DND-41 (cell line): ENCODE data around the gene EXOG.

Experiments used
- ATAC-seq: fragments of 200-7000 bp; cut with Tn5 transposase; 3 replicates; pipeline ENCODE4 v1.9.1; 2021; ENCODE audit warnings: low read depth; ENCODE audit not compliant: insufficient read depth
- DNase-seq: peaks from one replicate; pipeline ENCODE4 v3.0.0-alpha.2; 2020
- H2AFZ ChIP-seq: 2 replicates; pipeline ENCODE4 v1.6.0; 2012; ENCODE audit warnings: low read depth, low read length
- H3K27ac ChIP-seq: 2 replicates; pipeline ENCODE4 v1.5.1; 2012; ENCODE audit warnings: low read length, inconsistent platforms
- H3K27me3 ChIP-seq: fragments of 200-600 bp; sonication (generic); 2 replicates; pipeline ENCODE4 v1.6.0; 2012; ENCODE audit warnings: low read length, mild to moderate bottlenecking, inconsistent platforms; ENCODE audit not compliant: insufficient read depth, poor library complexity
- H3K36me3 ChIP-seq: 2 replicates; pipeline ENCODE4 v1.5.1; 2012; ENCODE audit warnings: low read length, inconsistent platforms; ENCODE audit not compliant: insufficient read depth
- H3K4me1 ChIP-seq: 2 replicates; pipeline ENCODE4 v1.5.1; 2012; ENCODE audit warnings: mild to moderate bottlenecking, low read length; ENCODE audit not compliant: insufficient read depth
- H3K4me2 ChIP-seq: 2 replicates; pipeline ENCODE4 v1.6.0; 2012; ENCODE audit warnings: mild to moderate bottlenecking, moderate library complexity, low read length, inconsistent platforms; ENCODE audit not compliant: insufficient read depth
- H3K4me3 ChIP-seq, 2 experiments: fragments of 200-600 bp in 1 of 2; shearing (Covaris generic) in 1 of 2; 2 replicates each; pipeline ENCODE4 v1.5.1; 2012 to 2016; ENCODE audit warnings: inconsistent platforms in 2 of 2, low read length in 2 of 2, mild to moderate bottlenecking in 2 of 2, low read depth in 1 of 2, moderate library complexity in 1 of 2
- H3K79me2 ChIP-seq: 2 replicates; pipeline ENCODE4 v1.6.0; 2012; ENCODE audit warnings: low read length, inconsistent platforms; ENCODE audit not compliant: insufficient read depth
- H3K9ac ChIP-seq: 2 replicates; pipeline ENCODE4 v1.6.0; 2012; ENCODE audit warnings: low read depth, mild to moderate bottlenecking, inconsistent platforms, low read length, moderate library complexity
- H3K9me3 ChIP-seq: 2 replicates; pipeline ENCODE4 v1.5.1; 2012; ENCODE audit warnings: low read length, moderate library complexity, mild to moderate bottlenecking, inconsistent platforms; ENCODE audit not compliant: insufficient read depth, severe bottlenecking
- H4K20me1 ChIP-seq: 2 replicates; pipeline ENCODE4 v1.6.0; 2012; ENCODE audit warnings: low read length; ENCODE audit not compliant: insufficient read depth
- EZH2 ChIP-seq: IDR thresholded peaks from 3 replicates; pipeline ENCODE4 v1.6.1; 2012; ENCODE audit warnings: borderline replicate concordance, low read depth, mild to moderate bottlenecking, moderate library complexity, low read length, inconsistent platforms; ENCODE audit not compliant: severe bottlenecking
- TF ChIP-seq, protein P1 (sequence below): IDR thresholded peaks from 2 replicates; pipeline ENCODE4 v1.5.1; 2012; ENCODE audit warnings: borderline replicate concordance, low read length, moderate library complexity, mild to moderate bottlenecking; ENCODE audit not compliant: poor library complexity, severe bottlenecking; ENCODE audit errors: extremely low read depth

The EXOG gene

DNA sequence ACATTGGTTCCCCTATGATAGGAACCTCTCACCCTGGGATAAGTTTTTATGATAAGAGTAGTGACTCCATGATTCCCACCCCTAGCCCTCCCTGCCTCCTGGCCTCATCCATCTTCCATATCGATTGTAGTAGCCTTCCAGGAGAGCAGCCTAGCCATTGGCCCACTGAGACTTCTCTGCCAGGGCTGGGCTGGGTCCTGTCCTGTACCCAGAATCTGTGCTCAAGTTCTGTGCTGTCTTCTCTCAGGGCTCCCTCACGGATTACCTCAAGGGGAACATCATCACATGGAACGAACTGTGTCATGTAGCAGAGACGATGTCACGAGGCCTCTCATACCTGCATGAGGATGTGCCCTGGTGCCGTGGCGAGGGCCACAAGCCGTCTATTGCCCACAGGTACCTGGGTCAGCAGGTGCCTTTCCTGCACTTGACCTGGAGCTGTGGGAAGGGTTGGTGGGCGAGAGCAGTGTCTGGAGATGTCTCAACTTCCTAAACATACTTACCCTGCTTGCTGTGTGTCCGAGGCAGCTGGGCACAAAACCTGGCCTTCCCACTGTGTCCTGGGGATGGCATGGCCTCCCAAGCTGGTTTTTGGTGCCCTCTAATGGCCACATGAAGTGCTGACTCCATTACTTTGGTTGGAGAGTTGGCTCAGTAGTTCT lies 16.6 kb upstream of the EXOG start:
- DNase-seq, result peak; percentile 47

DNA sequence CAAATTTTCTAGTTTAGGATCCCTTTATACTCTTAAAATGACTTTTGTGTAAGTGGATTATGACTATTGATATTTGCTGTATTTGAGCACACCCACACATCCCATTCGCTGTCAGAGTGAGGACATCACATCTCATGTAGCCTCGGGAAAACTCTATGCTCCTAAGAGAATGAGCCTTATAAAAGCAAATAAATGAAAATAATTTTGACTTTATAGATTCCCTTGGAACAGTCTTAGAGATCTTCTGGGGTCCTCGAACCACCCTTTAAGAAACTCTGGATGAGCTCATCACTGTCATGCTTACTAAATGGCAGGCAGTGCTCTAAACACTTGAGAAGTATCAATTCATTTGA lies 16.1 kb upstream of the EXOG start:
- H3K79me2 ChIP-seq, result peaks cover 22% of the 10 kb centered on the region
- H3K27ac ChIP-seq, result no peak overlapping the region

More for the DNA sequence above, 16.6 kb upstream of the EXOG start:
- no peaks in the 10 kb centered on the region for H3K4me1 ChIP-seq
- TF ChIP-seq EZH2, result no peak
- TF ChIP-seq, protein P1, sequence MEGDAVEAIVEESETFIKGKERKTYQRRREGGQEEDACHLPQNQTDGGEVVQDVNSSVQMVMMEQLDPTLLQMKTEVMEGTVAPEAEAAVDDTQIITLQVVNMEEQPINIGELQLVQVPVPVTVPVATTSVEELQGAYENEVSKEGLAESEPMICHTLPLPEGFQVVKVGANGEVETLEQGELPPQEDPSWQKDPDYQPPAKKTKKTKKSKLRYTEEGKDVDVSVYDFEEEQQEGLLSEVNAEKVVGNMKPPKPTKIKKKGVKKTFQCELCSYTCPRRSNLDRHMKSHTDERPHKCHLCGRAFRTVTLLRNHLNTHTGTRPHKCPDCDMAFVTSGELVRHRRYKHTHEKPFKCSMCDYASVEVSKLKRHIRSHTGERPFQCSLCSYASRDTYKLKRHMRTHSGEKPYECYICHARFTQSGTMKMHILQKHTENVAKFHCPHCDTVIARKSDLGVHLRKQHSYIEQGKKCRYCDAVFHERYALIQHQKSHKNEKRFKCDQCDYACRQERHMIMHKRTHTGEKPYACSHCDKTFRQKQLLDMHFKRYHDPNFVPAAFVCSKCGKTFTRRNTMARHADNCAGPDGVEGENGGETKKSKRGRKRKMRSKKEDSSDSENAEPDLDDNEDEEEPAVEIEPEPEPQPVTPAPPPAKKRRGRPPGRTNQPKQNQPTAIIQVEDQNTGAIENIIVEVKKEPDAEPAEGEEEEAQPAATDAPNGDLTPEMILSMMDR, result peak; percentile 90
- no peak overlapping the region for H3K4me2 ChIP-seq
- peak; percentile 84 for ATAC-seq
- H3K79me2 ChIP-seq, result peaks cover 27% of the 10 kb centered on the region
- H3K27ac ChIP-seq, result no peak overlapping the region
- H3K9ac ChIP-seq, result no peak overlapping the region
- H2AFZ ChIP-seq, result no peak overlapping the region
- H3K27me3 ChIP-seq, result no peaks in the 10 kb centered on the region
- H3K4me3 ChIP-seq, result no peak overlapping the region
- H4K20me1 ChIP-seq, result peaks cover 45% of the 10 kb centered on the region
- no peaks in the 10 kb centered on the region for H3K9me3 ChIP-seq
- H3K36me3 ChIP-seq, result peaks cover 73% of the 10 kb centered on the region

DNA sequence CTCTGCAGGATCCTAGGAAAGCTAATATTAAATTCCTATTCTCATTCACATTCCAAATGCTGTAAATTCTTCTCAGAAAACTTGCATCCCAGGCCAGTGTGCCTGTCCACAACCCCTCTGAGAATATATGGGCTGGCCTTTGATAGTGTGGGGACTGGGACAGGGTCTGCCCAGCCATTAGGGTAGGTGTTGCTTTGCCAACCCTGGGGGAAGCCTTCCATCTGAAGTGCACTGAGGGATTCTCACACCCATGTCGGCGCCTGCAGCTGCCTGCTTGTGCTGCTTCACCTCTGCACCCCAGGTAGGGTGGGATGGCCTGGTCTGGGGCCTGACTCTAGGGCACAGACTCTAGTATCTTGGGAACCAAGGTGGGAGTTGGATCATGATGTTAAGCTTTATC lies 15.2 kb upstream of the EXOG start:
- Histone ChIP-seq H3K9me3 (no peaks in the 10 kb centered on the region), H2AFZ (no peak overlapping the region), H3K9ac (no peak overlapping the region), H3K4me2 (no peak overlapping the region), H4K20me1 (peaks cover 32% of the 10 kb centered on the region), H3K4me3 (no peak overlapping the region), H3K79me2 (peaks cover 13% of the 10 kb centered on the region), H3K4me1 (no peaks in the 10 kb centered on the region), H3K36me3 (peaks cover 82% of the 10 kb centered on the region), H3K27me3 (no peaks in the 10 kb centered on the region), H3K27ac (no peak overlapping the region)
- ATAC-seq, result no peak
- no peak for DNase-seq
- TF ChIP-seq, protein P1, result no peak
- TF ChIP-seq EZH2, result no peak

More for the DNA sequence above, 16.1 kb upstream of the EXOG start:
- Histone ChIP-seq H4K20me1 (peaks cover 40% of the 10 kb centered on the region), H3K4me3 (no peak overlapping the region), H3K36me3 (peaks cover 77% of the 10 kb centered on the region), H3K4me1 (no peaks in the 10 kb centered on the region), H2AFZ (no peak overlapping the region), H3K4me2 (no peak overlapping the region), H3K27me3 (no peaks in the 10 kb centered on the region), H3K9ac (no peak overlapping the region), H3K9me3 (no peaks in the 10 kb centered on the region)
- DNase-seq, result no peak
- ATAC-seq, result no peak
- no peak for TF ChIP-seq EZH2
- TF ChIP-seq, protein P1, result no peak

GRCh38 chr3:38482951-38483350 lies 13.2 kb upstream of the EXOG start:
- no peaks in the 10 kb centered on the region for H3K27me3 ChIP-seq
- no peak overlapping the region for H3K9ac ChIP-seq
- ATAC-seq (no peak), DNase-seq (no peak)
- H3K27ac ChIP-seq, result no peak overlapping the region
- no peaks in the 10 kb centered on the region for H3K4me1 ChIP-seq
- H2AFZ ChIP-seq, result no peak overlapping the region
- no peaks in the 10 kb centered on the region for H3K9me3 ChIP-seq
- no peaks in the 10 kb centered on the region for H3K79me2 ChIP-seq
- H3K4me2 ChIP-seq, result no peak overlapping the region
- H3K4me3 ChIP-seq, result no peak overlapping the region
- TF ChIP-seq, protein P1, result no peak
- TF ChIP-seq EZH2, result no peak
- H3K36me3 ChIP-seq, result peaks cover 73% of the 10 kb centered on the region
- peaks cover 15% of the 10 kb centered on the region for H4K20me1 ChIP-seq
